NT2/D1 (cell line): Measurements from ENCODE around the gene FITM2.

ENCODE experiments used
- SUZ12 ChIP-seq: IDR thresholded peaks from 2 replicates; pipeline ENCODE4 v1.6.1; 2011; ENCODE audit not compliant: insufficient read length, insufficient read depth; ENCODE audit errors: extremely low read depth
- ZNF274 ChIP-seq: IDR thresholded peaks from 2 replicates; pipeline ENCODE4 v1.6.1; 2011; ENCODE audit warnings: mild to moderate bottlenecking, low read depth, low read length

DNA sequence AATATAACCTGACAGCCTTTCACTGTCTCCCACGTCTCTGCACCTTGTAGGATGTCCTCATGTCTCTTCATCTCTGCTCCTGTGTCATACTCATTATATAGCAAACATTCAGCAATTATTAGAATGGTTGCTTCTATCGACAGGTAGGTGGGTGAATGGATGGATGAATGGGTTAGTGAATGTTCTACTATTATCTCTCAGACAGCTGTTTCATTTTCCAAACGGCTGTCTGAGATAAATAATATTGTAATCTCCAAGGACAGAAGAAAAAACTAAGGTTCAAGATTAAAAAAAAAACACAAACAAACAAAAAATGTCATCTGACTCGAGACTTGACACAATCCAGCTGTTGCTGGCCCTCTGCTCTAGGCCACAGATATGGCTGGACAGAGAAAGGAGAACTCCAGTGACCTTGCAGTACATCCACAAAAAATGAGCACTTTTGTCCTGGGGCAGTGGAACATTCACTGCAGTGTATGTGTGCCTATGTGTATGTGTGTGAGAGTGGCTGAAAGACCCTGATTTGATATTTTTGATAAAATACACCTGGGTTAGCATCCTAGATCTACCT lies 46.6 kb upstream of the FITM2 start:
- TF ChIP-seq SUZ12 (no peak), ZNF274 (no peak)
